Body of pancreas (tissue), 4 donors: ENCODE data around the gene SGK1.
"Not testable (repeated sequence)": the region's sequence is repeated elsewhere in the genome, so short reads cannot be mapped to it uniquely, and the experiment has no call there.

ENCODE experiments used
- POLR2A ChIP-seq, 3 donors: fragments of 450-650 bp; IDR thresholded peaks; one replicate each; pipeline ENCODE4 v1.6.1; 2016; ENCODE audit warnings: antibody characterized with exemption in 3 of 3, mild to moderate bottlenecking in 2 of 3
- TF ChIP-seq, protein P1 (sequence below), 7 experiments: fragments of 450-650 bp in 4 of 7; fragments of 200-600 bp in 3 of 7; sonication (generic) in 3 of 7; IDR thresholded peaks; one replicate each; pipeline ENCODE4 v1.5.1; 2016 to 2019; ENCODE audit warnings: antibody characterized with exemption in 7 of 7

DNA sequence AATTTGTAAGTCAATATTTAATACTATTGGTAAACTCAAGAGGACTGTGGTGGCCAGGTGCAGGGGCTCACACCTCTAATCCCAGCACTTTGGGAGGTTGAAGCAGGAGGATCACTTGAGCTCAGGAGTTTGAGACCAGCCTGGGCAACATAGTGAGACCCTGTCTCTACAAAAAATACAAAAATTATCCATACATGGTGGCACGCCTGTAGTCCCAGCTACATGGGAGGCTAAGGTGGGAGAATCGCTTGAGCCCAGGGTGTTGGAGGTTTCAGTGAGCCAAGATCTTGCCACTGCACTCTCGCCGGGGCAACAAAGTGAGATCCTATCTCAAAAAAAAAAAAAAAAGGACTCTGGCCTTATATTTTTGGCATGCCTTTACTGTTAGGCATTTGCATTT is 137.4 kb downstream of the SGK1 start:
- not testable (repeated sequence) for TF ChIP-seq POLR2A (IDR thresholded peaks at IDR 0.05)
- TF ChIP-seq, protein P1, sequence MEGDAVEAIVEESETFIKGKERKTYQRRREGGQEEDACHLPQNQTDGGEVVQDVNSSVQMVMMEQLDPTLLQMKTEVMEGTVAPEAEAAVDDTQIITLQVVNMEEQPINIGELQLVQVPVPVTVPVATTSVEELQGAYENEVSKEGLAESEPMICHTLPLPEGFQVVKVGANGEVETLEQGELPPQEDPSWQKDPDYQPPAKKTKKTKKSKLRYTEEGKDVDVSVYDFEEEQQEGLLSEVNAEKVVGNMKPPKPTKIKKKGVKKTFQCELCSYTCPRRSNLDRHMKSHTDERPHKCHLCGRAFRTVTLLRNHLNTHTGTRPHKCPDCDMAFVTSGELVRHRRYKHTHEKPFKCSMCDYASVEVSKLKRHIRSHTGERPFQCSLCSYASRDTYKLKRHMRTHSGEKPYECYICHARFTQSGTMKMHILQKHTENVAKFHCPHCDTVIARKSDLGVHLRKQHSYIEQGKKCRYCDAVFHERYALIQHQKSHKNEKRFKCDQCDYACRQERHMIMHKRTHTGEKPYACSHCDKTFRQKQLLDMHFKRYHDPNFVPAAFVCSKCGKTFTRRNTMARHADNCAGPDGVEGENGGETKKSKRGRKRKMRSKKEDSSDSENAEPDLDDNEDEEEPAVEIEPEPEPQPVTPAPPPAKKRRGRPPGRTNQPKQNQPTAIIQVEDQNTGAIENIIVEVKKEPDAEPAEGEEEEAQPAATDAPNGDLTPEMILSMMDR (IDR thresholded peaks at IDR 0.05), result not testable (repeated sequence)
